GM15510 (cell line): Measurements from ENCODE around the gene PRAME.

ENCODE experiments used
- POLR2A ChIP-seq: IDR thresholded peaks from 3 replicates; pipeline ENCODE4 v1.6.1; 2011; ENCODE audit warnings: borderline replicate concordance; ENCODE audit not compliant: insufficient read length; ENCODE audit errors: extremely low read depth

Gene PRAME

GRCh38 chr22:22588485-22589164 is 29.6 kb upstream of the PRAME start:
- no peak for TF ChIP-seq POLR2A

- no peak for TF ChIP-seq POLR2A
Observed at GRCh38 chr22:22587577-22588188, 28.6 kb upstream of the PRAME start.

DNA sequence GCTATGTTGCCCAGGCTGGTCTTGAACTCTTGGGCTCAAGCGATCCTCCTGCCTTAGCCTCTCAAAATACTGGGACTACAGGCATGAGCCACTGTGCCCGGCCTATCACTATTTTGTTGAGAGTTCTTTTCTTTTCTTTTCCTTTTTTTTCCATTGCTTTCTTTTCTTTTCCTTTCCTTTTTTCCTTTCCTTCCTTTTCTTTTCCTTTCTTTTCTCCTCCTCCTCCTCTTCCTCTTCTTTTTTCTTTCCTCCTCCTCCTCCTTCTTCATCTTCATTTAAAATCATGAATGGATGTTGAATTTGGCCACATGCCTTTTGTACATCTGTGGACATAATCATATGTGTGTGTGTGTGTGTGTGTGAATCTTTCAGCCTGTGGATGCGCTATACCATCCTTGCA is 25.7 kb upstream of the PRAME start:
- TF ChIP-seq POLR2A: no peak

GRCh38 chr22:22583030-22583429 is 24.0 kb upstream of the PRAME start:
- TF ChIP-seq POLR2A: no peak

GRCh38 chr22:22579869-22580604 is 21.0 kb upstream of the PRAME start:
- no peak for TF ChIP-seq POLR2A

DNA sequence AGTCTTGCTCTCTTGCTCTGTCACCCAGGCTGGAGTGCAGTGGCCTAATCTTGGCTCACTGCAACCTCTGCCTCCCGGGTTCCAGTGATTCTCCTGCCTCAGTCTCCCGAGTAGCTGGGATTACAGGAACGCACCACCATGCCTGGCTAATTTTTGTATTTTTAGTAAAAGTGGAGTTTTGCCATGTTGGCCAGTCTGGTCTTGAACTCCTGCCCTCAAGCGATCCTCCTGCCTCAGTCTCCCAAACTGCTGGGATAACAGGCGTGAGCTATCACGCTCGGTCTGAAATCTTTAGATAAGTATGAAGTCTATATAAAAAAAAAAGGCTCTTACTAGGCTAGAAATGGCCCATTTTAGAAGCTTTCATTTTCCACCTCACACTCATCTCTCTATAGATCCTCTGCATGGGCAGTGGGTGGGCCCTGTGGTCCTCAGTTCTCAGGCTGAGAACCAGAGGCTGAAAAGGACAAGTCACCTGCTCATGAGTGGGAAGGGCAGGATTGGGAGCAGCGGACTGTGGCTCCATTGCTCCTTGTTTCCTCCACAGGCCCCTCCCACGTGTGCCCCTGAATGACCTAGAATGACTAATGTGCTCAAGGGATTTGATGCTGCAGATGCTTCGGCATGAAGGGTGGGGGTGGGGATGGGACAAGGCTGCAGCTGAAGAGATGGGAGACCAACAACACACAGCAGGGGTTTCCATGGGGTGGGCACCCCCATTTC is 19.8 kb upstream of the PRAME start:
- TF ChIP-seq POLR2A: no peak

GRCh38 chr22:22576989-22577427 is 17.9 kb upstream of the PRAME start:
- TF ChIP-seq POLR2A: no peak

- no peak for TF ChIP-seq POLR2A
Observed at GRCh38 chr22:22576244-22576988, 17.4 kb upstream of the PRAME start.

GRCh38 chr22:22574361-22574760 is 15.3 kb upstream of the PRAME start:
- TF ChIP-seq POLR2A: no peak

DNA sequence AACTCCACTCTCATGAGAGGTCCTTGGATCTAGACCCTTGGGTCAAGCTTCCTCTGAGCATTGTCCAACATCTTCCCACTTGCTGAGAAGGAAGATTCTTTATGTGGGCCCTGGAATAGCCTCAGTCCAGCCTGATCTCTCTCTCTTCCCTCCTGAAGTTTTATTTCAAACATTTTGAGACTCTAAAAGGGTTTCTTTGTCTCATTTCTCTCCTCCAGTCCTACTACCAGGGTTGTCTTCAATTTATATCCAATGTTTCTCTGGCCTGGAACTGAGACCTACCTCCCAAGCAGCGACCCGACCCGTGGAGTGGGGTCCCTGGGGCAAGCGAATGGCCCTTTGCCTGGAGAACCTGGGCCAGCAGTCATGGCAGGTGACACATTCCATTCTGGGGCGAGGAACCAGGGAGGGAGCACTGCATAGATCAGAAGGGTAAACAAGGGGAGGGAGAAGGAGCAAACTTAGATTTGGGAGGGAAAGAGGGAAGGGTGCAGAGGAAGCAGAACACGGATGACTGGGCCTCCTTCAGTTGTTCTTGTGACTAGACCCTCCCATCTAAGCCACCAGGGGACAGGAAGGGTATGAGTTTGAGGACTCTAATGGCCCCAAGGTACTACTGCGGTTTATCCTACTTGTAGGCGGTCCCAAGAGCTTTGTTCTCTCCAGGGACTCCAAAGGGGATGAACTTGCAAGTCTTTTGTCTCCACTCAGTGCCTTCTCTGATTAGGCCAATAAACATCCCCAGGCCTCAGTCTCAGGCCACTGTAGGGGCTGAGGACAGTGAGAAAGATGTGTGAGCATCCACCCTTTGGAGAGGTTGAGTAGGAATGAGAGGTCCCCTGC is 14.2 kb upstream of the PRAME start:
- TF ChIP-seq POLR2A: no peak

- no peak for TF ChIP-seq POLR2A
Observed at GRCh38 chr22:22571862-22572261, 12.8 kb upstream of the PRAME start.

- no peak for TF ChIP-seq POLR2A
Observed at GRCh38 chr22:22571429-22571828, 12.4 kb upstream of the PRAME start.

- TF ChIP-seq POLR2A: no peak
Observed at GRCh38 chr22:22569218-22569617, 10.2 kb upstream of the PRAME start.
